Measurements from ENCODE around the gene EXOC4.

EXOC4 gene

GRCh38 chr7:133871757-133872156 lies 618.9 kb downstream of the EXOC4 start:
- TF ChIP-seq, protein P1, sequence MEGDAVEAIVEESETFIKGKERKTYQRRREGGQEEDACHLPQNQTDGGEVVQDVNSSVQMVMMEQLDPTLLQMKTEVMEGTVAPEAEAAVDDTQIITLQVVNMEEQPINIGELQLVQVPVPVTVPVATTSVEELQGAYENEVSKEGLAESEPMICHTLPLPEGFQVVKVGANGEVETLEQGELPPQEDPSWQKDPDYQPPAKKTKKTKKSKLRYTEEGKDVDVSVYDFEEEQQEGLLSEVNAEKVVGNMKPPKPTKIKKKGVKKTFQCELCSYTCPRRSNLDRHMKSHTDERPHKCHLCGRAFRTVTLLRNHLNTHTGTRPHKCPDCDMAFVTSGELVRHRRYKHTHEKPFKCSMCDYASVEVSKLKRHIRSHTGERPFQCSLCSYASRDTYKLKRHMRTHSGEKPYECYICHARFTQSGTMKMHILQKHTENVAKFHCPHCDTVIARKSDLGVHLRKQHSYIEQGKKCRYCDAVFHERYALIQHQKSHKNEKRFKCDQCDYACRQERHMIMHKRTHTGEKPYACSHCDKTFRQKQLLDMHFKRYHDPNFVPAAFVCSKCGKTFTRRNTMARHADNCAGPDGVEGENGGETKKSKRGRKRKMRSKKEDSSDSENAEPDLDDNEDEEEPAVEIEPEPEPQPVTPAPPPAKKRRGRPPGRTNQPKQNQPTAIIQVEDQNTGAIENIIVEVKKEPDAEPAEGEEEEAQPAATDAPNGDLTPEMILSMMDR (IDR thresholded peaks at IDR 0.05; ENCODE audit: borderline replicate concordance, insufficient read depth, low read depth, low read length): no peak
- no peak overlapping the region for H3K4me3 ChIP-seq (ENCODE audit: low read depth, low read length)

- TF ChIP-seq, protein P1 (IDR thresholded peaks at IDR 0.05; ENCODE audit: borderline replicate concordance, insufficient read depth, low read depth, low read length): no peak
- H3K4me3 ChIP-seq (ENCODE audit: low read depth, low read length): no peak overlapping the region
These were observed 620.3 kb downstream of the EXOC4 start for GRCh38 chr7:133873187-133873586.

GRCh38 chr7:133873631-133874030 lies 620.8 kb downstream of the EXOC4 start:
- H3K4me3 ChIP-seq (ENCODE audit: low read depth, low read length): no peak overlapping the region
- TF ChIP-seq, protein P1 (IDR thresholded peaks at IDR 0.05; ENCODE audit: borderline replicate concordance, insufficient read depth, low read depth, low read length): no peak

DNA sequence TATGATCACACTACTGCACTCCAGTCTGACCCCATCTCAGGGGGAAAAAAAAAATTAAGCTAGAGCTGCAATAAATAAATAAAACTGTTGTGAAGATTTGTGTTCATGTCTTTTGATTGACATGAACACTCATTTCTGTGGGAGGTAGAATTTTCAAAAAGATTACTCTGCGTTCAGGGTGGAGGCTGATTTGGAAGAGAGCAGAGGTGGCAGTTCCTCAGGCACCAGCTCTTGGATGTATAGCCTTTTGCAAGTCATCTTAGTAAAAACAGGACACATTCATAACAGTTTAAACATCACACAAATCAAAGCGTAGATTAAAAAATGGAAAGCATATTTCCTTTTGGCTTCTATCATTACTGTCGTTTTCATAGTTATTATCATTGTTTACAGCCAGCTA lies 630.7 kb downstream of the EXOC4 start:
- H3K4me3 ChIP-seq (ENCODE audit: low read depth, low read length): no peak overlapping the region
- TF ChIP-seq, protein P1 (IDR thresholded peaks at IDR 0.05; ENCODE audit: borderline replicate concordance, insufficient read depth, low read depth, low read length): no peak

DNA sequence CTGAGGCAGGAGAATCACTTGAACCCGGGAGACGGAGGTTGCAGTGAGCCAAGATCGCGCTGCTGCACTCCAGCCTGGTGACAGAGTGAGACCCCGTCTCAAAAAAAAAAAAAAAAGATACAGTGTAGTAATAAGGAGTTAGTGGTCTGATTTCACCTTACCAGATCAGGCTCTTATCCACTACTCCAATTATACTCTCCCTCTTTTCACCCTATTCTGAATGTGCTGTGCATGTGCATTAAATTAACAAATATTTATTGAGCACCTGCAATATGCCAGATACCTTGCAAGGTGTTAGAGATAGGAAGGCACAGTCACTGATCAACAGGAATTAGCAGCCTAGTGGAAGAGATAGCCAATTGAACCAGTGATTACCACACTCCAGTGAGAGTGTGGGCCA lies 632.3 kb downstream of the EXOC4 start:
- no peak overlapping the region for H3K4me3 ChIP-seq (ENCODE audit: low read depth, low read length)
- TF ChIP-seq, protein P1 (IDR thresholded peaks at IDR 0.05; ENCODE audit: borderline replicate concordance, insufficient read depth, low read depth, low read length): no peak

DNA sequence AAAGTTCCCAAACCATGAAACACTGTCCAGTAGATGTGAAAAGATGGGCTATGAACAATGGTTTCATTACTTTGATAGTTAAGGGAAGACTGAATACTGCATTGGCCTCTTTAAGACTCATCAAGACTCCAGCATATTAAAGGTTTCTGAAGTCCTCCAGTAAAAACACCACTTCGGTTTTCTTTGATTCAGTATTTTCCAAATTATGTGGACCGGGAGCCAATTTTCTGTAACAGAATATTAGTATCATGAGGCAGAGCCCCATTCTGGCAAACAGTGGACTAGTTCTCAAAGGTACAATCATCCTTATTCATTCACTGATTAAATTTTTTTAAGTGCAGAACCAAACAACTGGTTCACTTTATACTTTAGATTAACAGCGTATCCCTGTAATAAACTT lies 633.2 kb downstream of the EXOC4 start:
- H3K4me3 ChIP-seq (ENCODE audit: low read depth, low read length): no peak overlapping the region
- TF ChIP-seq, protein P1 (IDR thresholded peaks at IDR 0.05; ENCODE audit: borderline replicate concordance, insufficient read depth, low read depth, low read length): no peak

- TF ChIP-seq, protein P1 (IDR thresholded peaks at IDR 0.05; ENCODE audit: borderline replicate concordance, insufficient read depth, low read depth, low read length): no peak
- no peak overlapping the region for H3K4me3 ChIP-seq (ENCODE audit: low read depth, low read length)
These were observed 633.9 kb downstream of the EXOC4 start for GRCh38 chr7:133886797-133887196.
